ENCODE results near the gene MAPK10. TPM values are rescaled to one million over a fixed set of nuclear protein-coding genes. Genes with fewer than 3 reads are reported as not detected.
A peak's percentile ranks its signal among the peaks of the same experiment; 100 is the strongest.

The MAPK10 gene
- total and polyA plus RNA-seq, 10 of the 15 experiments (the other 5 are each of a cell fraction or from before 2014, with no cell fraction given), result 1.1 to 4.2 (median 2.4) TPM

- no TSS peak for BruUV-seq (replicated peaks)
- no peaks in the 10 kb centered on the region for H4K20me1 ChIP-seq (ENCODE audit: control insufficient read depth, insufficient read depth)
- H3K4me3 ChIP-seq, result no peak overlapping the region
- no peak for DNase-seq (ENCODE audit: low read depth, low spot score)
- in situ Hi-C loops (cut with MboI) (no loop called here), intact Hi-C loops (cut with micrococcal nuclease; ENCODE audit: unreplicated experiment) (no loop called here)
- peak; percentile 58 for ATAC-seq
- H3K4me2 ChIP-seq (ENCODE audit: control insufficient read depth, insufficient read depth), result no peak overlapping the region
- no peaks in the 10 kb centered on the region for H3K9me3 ChIP-seq (replicated peaks; ENCODE audit: control insufficient read depth, insufficient read depth, low read length)
- no peaks in the 10 kb centered on the region for H3K79me2 ChIP-seq (ENCODE audit: control insufficient read depth, insufficient read depth, low read length)
- no peak for FAIRE-seq
- WGBS (ENCODE audit: insufficient coverage, insufficient replicate concordance, low lambda C conversion rate, missing lambda C conversion rate), result 20% methylated on average over 3 of the region's 3 CpGs
- H3K9ac ChIP-seq (ENCODE audit: control insufficient read depth, insufficient read depth, low read length), result no peak overlapping the region
- no peaks in the 10 kb centered on the region for H3K36me3 ChIP-seq (ENCODE audit: control insufficient read depth in 2 of 2, insufficient read depth in 2 of 2, low read length in 1 of 2)
- no peak overlapping the region for H2AFZ ChIP-seq (ENCODE audit: control insufficient read depth, low read depth, low read length)
- ChIA-PET SMC1A (ENCODE audit: uncharacterized antibody, unreplicated experiment) (no interaction called here), RAD21 (ENCODE audit: unreplicated experiment) (no interaction called here), POLR2A (no interaction called here), CTCF (interaction anchor here (1.2 kb wide), 1 partner anchor 10 kb away, joined by 3 read pairs; no protein-coding TSS in a partner anchor)
- H3K27ac ChIP-seq (ENCODE audit: control insufficient read depth, insufficient read depth), result no peak overlapping the region
- TF ChIP-seq, protein P1, sequence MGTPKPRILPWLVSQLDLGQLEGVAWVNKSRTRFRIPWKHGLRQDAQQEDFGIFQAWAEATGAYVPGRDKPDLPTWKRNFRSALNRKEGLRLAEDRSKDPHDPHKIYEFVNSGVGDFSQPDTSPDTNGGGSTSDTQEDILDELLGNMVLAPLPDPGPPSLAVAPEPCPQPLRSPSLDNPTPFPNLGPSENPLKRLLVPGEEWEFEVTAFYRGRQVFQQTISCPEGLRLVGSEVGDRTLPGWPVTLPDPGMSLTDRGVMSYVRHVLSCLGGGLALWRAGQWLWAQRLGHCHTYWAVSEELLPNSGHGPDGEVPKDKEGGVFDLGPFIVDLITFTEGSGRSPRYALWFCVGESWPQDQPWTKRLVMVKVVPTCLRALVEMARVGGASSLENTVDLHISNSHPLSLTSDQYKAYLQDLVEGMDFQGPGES (IDR thresholded peaks at IDR 0.05), result no peak
- TF ChIP-seq PML (IDR thresholded peaks at IDR 0.05; ENCODE audit: low read length) (no peak), IKZF2 (IDR thresholded peaks at IDR 0.05) (0 out of 4 replicates have a peak, but pooled peaks of 1 of the 2 experiments have one; percentile 16), SPI1 (IDR thresholded peaks at IDR 0.05; ENCODE audit: borderline replicate concordance, insufficient read depth, low read depth, low read length) (peak; percentile 60), SUZ12 (IDR thresholded peaks at IDR 0.05; ENCODE audit: unreplicated experiment) (no peak)
- H3K27me3 ChIP-seq (replicated peaks in 1 of 2; ENCODE audit: control insufficient read depth in 2 of 2, insufficient read depth in 2 of 2, low read length in 1 of 2), result no peaks in the 10 kb centered on the region
- H3K4me1 ChIP-seq (ENCODE audit: control insufficient read depth, insufficient read depth, low read length), result no peaks in the 10 kb centered on the region
Measured at GRCh38 chr4:85952972-85953650, 406.7 kb downstream of the MAPK10 start.

GRCh38 chr4:85952528-85952927 is 407.3 kb downstream of the MAPK10 start:
- ChIA-PET POLR2A (no interaction called here), RAD21 (ENCODE audit: unreplicated experiment) (no interaction called here), SMC1A (ENCODE audit: uncharacterized antibody, unreplicated experiment) (no interaction called here), CTCF (interaction anchor here (1.2 kb wide), 2 partner anchors 10 to 12 kb away, joined by 3 read pairs; no protein-coding TSS in a partner anchor)
- H3K27ac ChIP-seq (ENCODE audit: control insufficient read depth, insufficient read depth), result no peak overlapping the region
- H2AFZ ChIP-seq (ENCODE audit: control insufficient read depth, low read depth, low read length), result no peak overlapping the region
- 59% methylated on average over 3 of the region's 3 CpGs for WGBS (ENCODE audit: insufficient coverage, insufficient replicate concordance, low lambda C conversion rate, missing lambda C conversion rate)
- H4K20me1 ChIP-seq (ENCODE audit: control insufficient read depth, insufficient read depth), result no peaks in the 10 kb centered on the region
- intact Hi-C loops (cut with micrococcal nuclease; ENCODE audit: unreplicated experiment) (no loop called here), in situ Hi-C loops (cut with MboI) (no loop called here)
- DNase-seq (ENCODE audit: low read depth, low spot score) (no peak), FAIRE-seq (no peak), ATAC-seq (no peak)
- H3K9ac ChIP-seq (ENCODE audit: control insufficient read depth, insufficient read depth, low read length), result no peak overlapping the region
- no peaks in the 10 kb centered on the region for H3K27me3 ChIP-seq (replicated peaks in 1 of 2; ENCODE audit: control insufficient read depth in 2 of 2, insufficient read depth in 2 of 2, low read length in 1 of 2)
- H3K79me2 ChIP-seq (ENCODE audit: control insufficient read depth, insufficient read depth, low read length), result no peaks in the 10 kb centered on the region
- no TSS peak for BruUV-seq (replicated peaks)
- no peak overlapping the region for H3K4me3 ChIP-seq
- no peak overlapping the region for H3K4me2 ChIP-seq (ENCODE audit: control insufficient read depth, insufficient read depth)
- H3K4me1 ChIP-seq (ENCODE audit: control insufficient read depth, insufficient read depth, low read length), result no peaks in the 10 kb centered on the region
- H3K9me3 ChIP-seq (replicated peaks; ENCODE audit: control insufficient read depth, insufficient read depth, low read length), result no peaks in the 10 kb centered on the region
- no peaks in the 10 kb centered on the region for H3K36me3 ChIP-seq (ENCODE audit: control insufficient read depth in 2 of 2, insufficient read depth in 2 of 2, low read length in 1 of 2)
- TF ChIP-seq ZNF622 (IDR thresholded peaks at IDR 0.05) (no peak), ZSCAN29 (IDR thresholded peaks at IDR 0.05) (no peak), SMAD1 (IDR thresholded peaks at IDR 0.05; ENCODE audit: low read depth, partially characterized antibody) (no peak), RUNX3 (IDR thresholded peaks at IDR 0.05; ENCODE audit: low read length) (no peak), YY1 (IDR thresholded peaks at IDR 0.05; ENCODE audit: low read depth, low read length) (no peak), MLLT1 (IDR thresholded peaks at IDR 0.05) (no peak)
- TF ChIP-seq, protein P2, sequence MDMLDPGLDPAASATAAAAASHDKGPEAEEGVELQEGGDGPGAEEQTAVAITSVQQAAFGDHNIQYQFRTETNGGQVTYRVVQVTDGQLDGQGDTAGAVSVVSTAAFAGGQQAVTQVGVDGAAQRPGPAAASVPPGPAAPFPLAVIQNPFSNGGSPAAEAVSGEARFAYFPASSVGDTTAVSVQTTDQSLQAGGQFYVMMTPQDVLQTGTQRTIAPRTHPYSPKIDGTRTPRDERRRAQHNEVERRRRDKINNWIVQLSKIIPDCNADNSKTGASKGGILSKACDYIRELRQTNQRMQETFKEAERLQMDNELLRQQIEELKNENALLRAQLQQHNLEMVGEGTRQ (IDR thresholded peaks at IDR 0.05; ENCODE audit: borderline replicate concordance, low read depth, low read length), result no peak

Data from GM12878 (cell line).